ENCODE measurements around the gene TCEAL1. TPM values are rescaled to one million over a fixed set of nuclear protein-coding genes. Genes with fewer than 3 reads are reported as not detected.

Gene TCEAL1
- total and polyA plus RNA-seq, 11 donors = 16.4 to 33.2 (median 23.1) TPM

DNA sequence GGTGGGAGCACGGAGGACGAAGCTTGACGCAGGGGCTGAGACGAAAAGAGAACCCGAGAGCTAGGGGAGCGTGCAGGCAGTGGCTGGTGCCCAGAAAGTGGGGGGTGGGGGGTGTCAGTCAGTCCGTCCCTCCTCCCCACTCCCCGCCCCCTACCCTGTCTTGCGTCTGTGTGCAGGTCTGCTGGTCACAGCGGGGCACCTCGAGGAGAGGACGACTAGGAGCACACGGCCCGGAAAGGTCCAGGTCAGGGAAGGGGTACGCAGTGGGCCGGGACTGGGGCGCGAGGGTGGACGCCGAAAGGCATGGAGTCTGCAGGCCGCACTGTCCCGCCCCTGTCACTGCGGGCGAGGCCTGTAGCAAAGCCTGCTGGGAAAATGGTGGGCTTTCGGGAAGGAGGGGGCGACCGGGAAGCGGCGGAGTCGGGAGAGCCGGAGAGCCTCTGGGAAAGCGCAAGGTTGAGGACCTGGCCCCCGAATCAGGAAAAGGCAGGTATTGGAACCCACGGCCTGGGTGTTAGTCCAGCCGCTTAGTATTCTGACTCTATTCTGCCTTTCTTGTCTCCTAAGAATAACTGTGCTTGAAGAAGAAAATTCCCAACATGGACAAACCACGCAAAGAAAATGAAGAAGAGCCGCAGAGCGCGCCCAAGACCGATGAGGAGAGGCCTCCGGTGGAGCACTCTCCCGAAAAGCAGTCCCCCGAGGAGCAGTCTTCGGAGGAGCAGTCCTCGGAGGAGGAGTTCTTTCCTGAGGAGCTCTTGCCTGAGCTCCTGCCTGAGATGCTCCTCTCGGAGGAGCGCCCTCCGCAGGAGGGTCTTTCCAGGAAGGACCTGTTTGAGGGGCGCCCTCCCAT lies 769 bp downstream of the TCEAL1 start:
- Histone ChIP-seq H3K9me3 (no peaks in the 10 kb centered on the region), H3K4me3 (peak overlapping the region; percentile 39 to 94 (median 72)), H3K4me1 (peaks cover 0 to 23% (median 4%) of the 10 kb centered on the region in 12 donors), H3K36me3 (no peaks in the 10 kb centered on the region), H3K27ac (peak overlapping the region; percentile 70 to 97 (median 93)), H3K27me3 (peaks cover 0 to 15% (median 0%) of the 10 kb centered on the region in 9 donors)
- DNase-seq (peak; percentile 66 to 77 (median 72)), ATAC-seq (peak; percentile 90 to 94 (median 93))
- intact Hi-C loops (cut with DNase I) = loop anchor here in 9 of 10 donors (2.0 to 10.0 kb wide), 6 partner anchors 45 to 97 kb away; partner anchors contain the start of genes MORF4L2 (in 4 of the 9) and TCEAL4 (in 1 of the 9)
- no peak for TF ChIP-seq POLR2A (IDR thresholded peaks at IDR 0.05)
- TF ChIP-seq, protein P1, sequence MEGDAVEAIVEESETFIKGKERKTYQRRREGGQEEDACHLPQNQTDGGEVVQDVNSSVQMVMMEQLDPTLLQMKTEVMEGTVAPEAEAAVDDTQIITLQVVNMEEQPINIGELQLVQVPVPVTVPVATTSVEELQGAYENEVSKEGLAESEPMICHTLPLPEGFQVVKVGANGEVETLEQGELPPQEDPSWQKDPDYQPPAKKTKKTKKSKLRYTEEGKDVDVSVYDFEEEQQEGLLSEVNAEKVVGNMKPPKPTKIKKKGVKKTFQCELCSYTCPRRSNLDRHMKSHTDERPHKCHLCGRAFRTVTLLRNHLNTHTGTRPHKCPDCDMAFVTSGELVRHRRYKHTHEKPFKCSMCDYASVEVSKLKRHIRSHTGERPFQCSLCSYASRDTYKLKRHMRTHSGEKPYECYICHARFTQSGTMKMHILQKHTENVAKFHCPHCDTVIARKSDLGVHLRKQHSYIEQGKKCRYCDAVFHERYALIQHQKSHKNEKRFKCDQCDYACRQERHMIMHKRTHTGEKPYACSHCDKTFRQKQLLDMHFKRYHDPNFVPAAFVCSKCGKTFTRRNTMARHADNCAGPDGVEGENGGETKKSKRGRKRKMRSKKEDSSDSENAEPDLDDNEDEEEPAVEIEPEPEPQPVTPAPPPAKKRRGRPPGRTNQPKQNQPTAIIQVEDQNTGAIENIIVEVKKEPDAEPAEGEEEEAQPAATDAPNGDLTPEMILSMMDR (IDR thresholded peaks at IDR 0.05) = peak in 10 of 12 donors; percentile 12 to 66 (median 46)
- 0 to 26% (median 12%) methylated on average over 44 to 49 of the region's 49 CpGs for WGBS, 4 donors

DNA sequence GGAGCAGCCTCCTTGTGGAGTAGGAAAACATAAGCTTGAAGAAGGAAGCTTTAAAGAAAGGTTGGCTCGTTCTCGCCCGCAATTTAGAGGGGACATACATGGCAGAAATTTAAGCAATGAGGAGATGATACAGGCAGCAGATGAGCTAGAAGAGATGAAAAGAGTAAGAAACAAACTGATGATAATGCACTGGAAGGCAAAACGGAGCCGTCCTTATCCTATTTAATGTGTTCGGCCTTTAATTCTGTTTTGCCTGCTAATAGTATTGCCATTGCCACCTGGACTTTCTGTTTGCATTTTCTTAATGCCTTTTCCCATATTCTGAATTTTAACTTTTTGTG lies 1.4 kb downstream of the TCEAL1 start:
- peaks cover 0 to 15% (median 0%) of the 10 kb centered on the region in 9 donors for H3K27me3 ChIP-seq
- TF ChIP-seq POLR2A (IDR thresholded peaks at IDR 0.05) = no peak
- TF ChIP-seq, protein P1 (IDR thresholded peaks at IDR 0.05) = peak in 1 of 12 donors; percentile 13
- intact Hi-C loops (cut with DNase I) = loop anchor here in 7 of 10 donors (2.0 to 10.0 kb wide), 4 partner anchors 55 to 98 kb away; partner anchors contain the start of gene MORF4L2 (in 1 of the 7)
- no peaks in the 10 kb centered on the region for H3K9me3 ChIP-seq
- peaks cover 0 to 21% (median 4%) of the 10 kb centered on the region in 12 donors for H3K4me1 ChIP-seq
- H3K4me3 ChIP-seq = peak overlapping the region; percentile 39 to 94 (median 72)
- ATAC-seq = no peak
- peak overlapping the region; percentile 70 to 97 (median 93) for H3K27ac ChIP-seq
- DNase-seq = no peak
- H3K36me3 ChIP-seq = no peaks in the 10 kb centered on the region
- 9 to 41% (median 27%) methylated on average over 6 of the region's 6 CpGs for WGBS, 4 donors

DNA sequence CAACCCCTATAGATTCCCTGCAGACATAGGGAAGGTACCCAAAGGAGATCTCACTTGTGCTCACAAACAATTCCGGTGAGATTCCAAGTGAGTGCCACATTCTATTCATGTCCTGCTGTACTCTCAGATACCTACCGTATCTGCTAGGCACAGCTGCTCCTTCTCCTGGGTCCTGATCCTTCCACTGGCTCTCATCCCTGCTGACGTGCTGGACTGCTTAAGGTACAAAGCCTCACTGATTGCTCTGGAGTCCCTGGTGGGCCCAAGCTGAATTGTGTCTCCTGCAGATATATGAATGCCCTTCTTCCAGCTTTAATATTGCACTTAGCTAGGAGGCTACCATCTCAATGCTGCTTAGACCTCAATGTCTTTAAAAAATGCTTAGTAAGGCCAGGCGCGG lies 2.4 kb downstream of the TCEAL1 start:
- H3K27me3 ChIP-seq = peaks cover 0 to 15% (median 0%) of the 10 kb centered on the region in 9 donors
- H3K4me3 ChIP-seq = no peak overlapping the region
- ATAC-seq (no peak), DNase-seq (no peak)
- H3K4me1 ChIP-seq = peaks cover 0 to 20% (median 2%) of the 10 kb centered on the region in 12 donors
- H3K9me3 ChIP-seq = no peaks in the 10 kb centered on the region
- WGBS, 4 donors = 78 to 95% (median 89%) methylated on average over 5 of the region's 5 CpGs
- intact Hi-C loops (cut with DNase I) = loop anchor here in 7 of 10 donors (2.0 to 10.0 kb wide), 4 partner anchors 54 to 99 kb away; partner anchors contain the start of gene MORF4L2 (in 1 of the 7)
- TF ChIP-seq, protein P1 (IDR thresholded peaks at IDR 0.05) = no peak
- TF ChIP-seq POLR2A (IDR thresholded peaks at IDR 0.05) = no peak
- no peaks in the 10 kb centered on the region for H3K36me3 ChIP-seq
- no peak overlapping the region for H3K27ac ChIP-seq

DNA sequence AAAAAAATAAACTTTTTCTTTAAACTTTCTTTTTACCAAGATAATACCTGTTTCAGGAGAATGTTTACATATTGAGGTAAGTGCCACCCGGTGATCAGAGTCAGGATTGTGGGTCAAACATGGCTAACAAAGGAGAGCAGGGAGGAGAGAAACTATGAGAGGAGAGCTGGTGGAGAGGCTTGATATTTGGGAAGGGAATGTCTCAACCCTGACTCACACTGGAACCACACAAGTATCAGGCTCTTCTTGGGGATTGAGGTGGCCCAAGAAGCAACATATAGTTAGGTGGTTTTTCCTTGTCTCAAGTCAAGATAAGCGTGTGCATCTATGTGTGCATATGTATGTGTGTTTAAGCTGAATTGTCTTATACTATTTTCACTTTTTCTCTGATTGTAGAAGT lies 6.7 kb downstream of the TCEAL1 start:
- ATAC-seq (no peak), DNase-seq (no peak)
- no peak for TF ChIP-seq POLR2A (IDR thresholded peaks at IDR 0.05)
- TF ChIP-seq, protein P1 (IDR thresholded peaks at IDR 0.05) = no peak
- Histone ChIP-seq H3K36me3 (no peaks in the 10 kb centered on the region), H3K27ac (no peak overlapping the region), H3K9me3 (no peaks in the 10 kb centered on the region), H3K4me3 (no peak overlapping the region), H3K4me1 (peaks cover 0 to 6% (median under 1%) of the 10 kb centered on the region in 12 donors), H3K27me3 (peaks cover 0 to under 1% (median 0%) of the 10 kb centered on the region in 9 donors)
- WGBS, 4 donors = 63 to 79% (median 71%) methylated on average over 2 of the region's 2 CpGs
- intact Hi-C loops (cut with DNase I) = loop anchor here in 3 of 10 donors (10.0 kb wide), 2 partner anchors 49 to 101 kb away; partner anchors contain the start of gene MORF4L2 (in 1 of the 3)
